ENCODE results near the gene RGL4.

The RGL4 gene

DNA sequence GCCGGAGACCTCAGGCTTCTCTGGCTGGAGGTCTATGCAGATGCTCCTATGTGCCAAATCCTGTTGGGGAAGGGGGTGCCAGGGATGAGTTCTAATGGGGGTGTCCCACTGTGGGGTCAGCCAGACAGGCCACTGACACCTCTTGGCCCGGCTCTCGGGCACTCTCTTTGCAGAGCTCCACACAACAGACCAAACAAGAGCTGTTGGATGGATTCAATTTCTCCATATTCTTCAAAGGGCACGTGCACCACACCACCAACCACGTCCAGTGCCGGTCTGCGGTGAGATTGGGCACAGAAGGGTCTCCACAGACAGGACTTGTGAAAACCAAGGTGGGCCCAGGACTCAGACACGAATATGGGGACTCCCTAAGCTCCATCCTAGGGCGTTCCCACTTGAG is 2.2 kb upstream of the RGL4 start:
- no peaks in the 10 kb centered on the region for H3F3A ChIP-seq (ENCODE audit: control insufficient read depth, insufficient read depth)
- no peaks in the 10 kb centered on the region for H3K9me3 ChIP-seq (ENCODE audit: control insufficient read depth, insufficient read depth, low read length)
- no peaks in the 10 kb centered on the region for H3K79me2 ChIP-seq (ENCODE audit: control insufficient read depth, low read length)
- H3K4me2 ChIP-seq (ENCODE audit: low read length) = no peak overlapping the region
- no peaks in the 10 kb centered on the region for H3K27me3 ChIP-seq (ENCODE audit: control insufficient read depth, low read length)
- H3K27ac ChIP-seq (ENCODE audit: low read depth, low read length) = no peak overlapping the region
- TF ChIP-seq, protein P1, sequence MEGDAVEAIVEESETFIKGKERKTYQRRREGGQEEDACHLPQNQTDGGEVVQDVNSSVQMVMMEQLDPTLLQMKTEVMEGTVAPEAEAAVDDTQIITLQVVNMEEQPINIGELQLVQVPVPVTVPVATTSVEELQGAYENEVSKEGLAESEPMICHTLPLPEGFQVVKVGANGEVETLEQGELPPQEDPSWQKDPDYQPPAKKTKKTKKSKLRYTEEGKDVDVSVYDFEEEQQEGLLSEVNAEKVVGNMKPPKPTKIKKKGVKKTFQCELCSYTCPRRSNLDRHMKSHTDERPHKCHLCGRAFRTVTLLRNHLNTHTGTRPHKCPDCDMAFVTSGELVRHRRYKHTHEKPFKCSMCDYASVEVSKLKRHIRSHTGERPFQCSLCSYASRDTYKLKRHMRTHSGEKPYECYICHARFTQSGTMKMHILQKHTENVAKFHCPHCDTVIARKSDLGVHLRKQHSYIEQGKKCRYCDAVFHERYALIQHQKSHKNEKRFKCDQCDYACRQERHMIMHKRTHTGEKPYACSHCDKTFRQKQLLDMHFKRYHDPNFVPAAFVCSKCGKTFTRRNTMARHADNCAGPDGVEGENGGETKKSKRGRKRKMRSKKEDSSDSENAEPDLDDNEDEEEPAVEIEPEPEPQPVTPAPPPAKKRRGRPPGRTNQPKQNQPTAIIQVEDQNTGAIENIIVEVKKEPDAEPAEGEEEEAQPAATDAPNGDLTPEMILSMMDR (IDR thresholded peaks at IDR 0.05; ENCODE audit: low read depth, low read length, poor library complexity, severe bottlenecking) = no peak
- TF ChIP-seq EZH2phosphoT487 (IDR thresholded peaks at IDR 0.05; ENCODE audit: borderline replicate concordance, low read length) = no peak
- H3K4me3 ChIP-seq (ENCODE audit: low read length) = no peak overlapping the region
- no peaks in the 10 kb centered on the region for H3K4me1 ChIP-seq (ENCODE audit: control insufficient read depth, low read length)
- H3K36me3 ChIP-seq (ENCODE audit: control insufficient read depth, low read length) = peaks cover 2% of the 10 kb centered on the region; the same call in 1 of the 2 replicates
- H4K20me1 ChIP-seq (ENCODE audit: control insufficient read depth, insufficient read depth, low read depth, low read length) = no peaks in the 10 kb centered on the region
- H3K9me2 ChIP-seq (replicated peaks; ENCODE audit: control insufficient read depth, low read length) = no peaks in the 10 kb centered on the region

DNA sequence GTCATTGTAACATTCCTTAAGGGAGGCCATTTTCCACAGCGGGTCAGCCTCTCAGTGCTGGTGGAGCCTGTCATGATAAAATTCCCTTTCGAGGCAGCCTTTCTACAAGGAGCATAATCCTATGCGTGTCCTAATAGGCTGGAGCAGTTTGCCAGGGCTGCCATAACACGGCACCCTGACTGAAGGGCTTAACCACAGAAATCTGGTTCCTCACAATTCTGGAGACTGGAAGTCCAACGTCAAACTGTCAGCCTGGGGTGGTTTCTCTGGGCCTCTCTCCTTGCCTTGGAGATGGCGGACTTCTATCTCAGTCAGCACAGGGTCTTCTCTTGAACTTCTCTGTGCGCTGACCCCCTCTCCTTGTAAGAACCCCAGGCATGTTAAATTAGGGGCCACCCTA is 1.4 kb upstream of the RGL4 start:
- Histone ChIP-seq H3K79me2 (ENCODE audit: control insufficient read depth, low read length) (no peaks in the 10 kb centered on the region), H3K4me2 (ENCODE audit: low read length) (no peak overlapping the region), H3F3A (ENCODE audit: control insufficient read depth, insufficient read depth) (no peaks in the 10 kb centered on the region), H3K27me3 (ENCODE audit: control insufficient read depth, low read length) (no peaks in the 10 kb centered on the region), H3K4me1 (ENCODE audit: control insufficient read depth, low read length) (no peaks in the 10 kb centered on the region), H3K36me3 (ENCODE audit: control insufficient read depth, low read length) (peaks cover 10% of the 10 kb centered on the region), H3K9me3 (ENCODE audit: control insufficient read depth, insufficient read depth, low read length) (no peaks in the 10 kb centered on the region), H3K27ac (ENCODE audit: low read depth, low read length) (no peak overlapping the region), H4K20me1 (ENCODE audit: control insufficient read depth, insufficient read depth, low read depth, low read length) (no peaks in the 10 kb centered on the region), H3K4me3 (ENCODE audit: low read length) (no peak overlapping the region), H3K9me2 (replicated peaks; ENCODE audit: control insufficient read depth, low read length) (no peaks in the 10 kb centered on the region)
- TF ChIP-seq EZH2phosphoT487 (IDR thresholded peaks at IDR 0.05; ENCODE audit: borderline replicate concordance, low read length) = no peak
- TF ChIP-seq, protein P1 (IDR thresholded peaks at IDR 0.05; ENCODE audit: low read depth, low read length, poor library complexity, severe bottlenecking) = no peak

DNA sequence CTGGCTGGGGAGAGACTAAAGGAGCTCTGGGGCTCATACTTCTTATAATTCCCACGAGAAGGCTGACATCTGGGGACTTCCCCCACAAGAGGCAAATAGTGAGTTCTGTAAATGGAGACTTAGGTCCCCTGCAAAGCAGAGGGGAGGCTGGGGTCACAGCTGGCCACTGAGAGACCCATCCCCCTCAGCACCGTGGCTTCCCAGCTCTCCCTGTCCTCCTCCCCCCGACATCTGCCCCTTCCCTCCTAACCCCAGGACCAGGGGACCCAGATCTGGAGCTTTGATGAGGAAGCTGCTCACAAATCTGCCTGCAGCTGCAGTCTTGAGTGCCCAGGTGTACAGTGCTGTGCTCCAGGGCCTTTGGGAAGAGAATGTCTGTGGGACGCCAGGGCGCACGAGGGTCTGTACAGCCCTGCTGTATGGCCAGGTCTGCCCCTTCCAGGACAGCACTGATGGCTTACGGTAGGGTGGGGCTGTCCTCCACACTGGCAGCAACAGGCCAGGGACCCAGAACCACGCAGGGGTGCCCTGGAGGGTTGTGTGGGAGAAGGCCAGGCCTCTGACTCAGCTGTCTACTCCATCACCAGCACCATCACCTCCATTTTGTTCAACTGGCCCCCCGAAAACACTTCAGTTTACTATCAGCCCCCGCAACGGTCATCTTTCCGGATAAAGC is 1.1 kb downstream of the RGL4 start:
- Histone ChIP-seq H3K27me3 (ENCODE audit: control insufficient read depth, low read length) (no peaks in the 10 kb centered on the region), H3K36me3 (ENCODE audit: control insufficient read depth, low read length) (peaks cover 23% of the 10 kb centered on the region), H3K79me2 (ENCODE audit: control insufficient read depth, low read length) (no peaks in the 10 kb centered on the region), H3K4me1 (ENCODE audit: control insufficient read depth, low read length) (peaks cover 11% of the 10 kb centered on the region), H3K9me2 (replicated peaks; ENCODE audit: control insufficient read depth, low read length) (no peaks in the 10 kb centered on the region), H3K27ac (ENCODE audit: low read depth, low read length) (no peak overlapping the region), H4K20me1 (ENCODE audit: control insufficient read depth, insufficient read depth, low read depth, low read length) (no peaks in the 10 kb centered on the region), H3K4me2 (ENCODE audit: low read length) (no peak overlapping the region), H3F3A (ENCODE audit: control insufficient read depth, insufficient read depth) (no peaks in the 10 kb centered on the region), H3K4me3 (ENCODE audit: low read length) (no peak overlapping the region), H3K9me3 (ENCODE audit: control insufficient read depth, insufficient read depth, low read length) (no peaks in the 10 kb centered on the region)
- no peak for TF ChIP-seq EZH2phosphoT487 (IDR thresholded peaks at IDR 0.05; ENCODE audit: borderline replicate concordance, low read length)
- TF ChIP-seq, protein P1 (IDR thresholded peaks at IDR 0.05; ENCODE audit: low read depth, low read length, poor library complexity, severe bottlenecking) = no peak

Measured in DOHH2 (cell line).